GM18520 (cell line): Measurements from ENCODE around the gene GIT2.

ENCODE experiments used
- ATAC-seq: cut with Tn5 transposase; IDR thresholded peaks from one replicate; pipeline ENCODE4 v1.9.1; 2021; ENCODE audit not compliant: unreplicated experiment

Gene GIT2

DNA sequence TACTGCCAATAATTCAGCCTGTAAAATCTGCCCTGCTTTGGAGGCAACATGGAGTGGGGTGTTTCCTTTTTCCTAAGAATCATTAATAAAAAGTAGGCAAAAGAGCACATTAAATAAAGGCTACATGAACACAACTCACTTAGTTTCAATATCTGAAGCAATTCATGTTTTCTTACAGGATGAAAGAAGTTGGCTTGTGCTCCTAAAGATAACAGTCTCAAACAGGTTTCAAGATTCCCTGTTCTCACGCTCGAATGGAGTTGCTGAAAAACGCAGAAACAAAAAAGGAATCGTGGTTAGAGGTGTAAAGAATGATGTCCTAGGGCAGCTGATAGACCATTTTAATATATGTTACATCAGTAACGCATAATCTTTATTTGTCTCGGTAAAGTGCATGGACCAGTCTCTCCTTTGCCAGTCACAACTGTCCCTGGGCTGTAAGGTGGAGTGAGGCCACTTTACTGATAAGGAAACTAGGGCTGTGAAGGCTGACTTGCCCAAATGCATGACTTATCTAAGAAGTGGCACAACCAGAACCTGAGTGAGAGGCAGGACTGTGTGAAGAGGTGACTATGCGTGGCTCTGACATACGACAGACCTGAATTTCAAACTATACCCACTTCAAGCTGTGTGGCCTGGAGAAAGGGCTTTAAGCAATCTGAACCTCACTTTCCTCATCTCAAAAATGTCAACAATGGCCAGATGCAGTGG lies 12.6 kb downstream of the GIT2 start:
- no peak for ATAC-seq

DNA sequence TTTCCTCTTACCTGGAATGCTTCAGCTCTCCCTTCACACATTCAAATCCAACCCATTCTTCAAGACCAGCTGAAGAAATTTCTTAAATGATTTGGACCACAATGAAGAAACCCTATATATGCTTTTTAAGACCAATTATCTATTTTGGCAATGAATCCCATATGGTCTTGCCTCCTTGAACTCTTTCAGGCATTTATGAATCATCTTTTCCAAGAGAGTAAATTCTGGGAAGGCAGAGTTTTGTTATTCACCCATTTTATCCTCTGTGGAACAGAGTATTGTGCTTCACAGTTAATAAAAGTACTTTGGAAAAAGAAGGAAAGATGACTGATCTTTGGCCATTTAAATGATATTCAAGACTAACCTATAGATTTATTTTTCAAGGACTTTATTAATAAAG lies 14.0 kb downstream of the GIT2 start:
- no peak for ATAC-seq

DNA sequence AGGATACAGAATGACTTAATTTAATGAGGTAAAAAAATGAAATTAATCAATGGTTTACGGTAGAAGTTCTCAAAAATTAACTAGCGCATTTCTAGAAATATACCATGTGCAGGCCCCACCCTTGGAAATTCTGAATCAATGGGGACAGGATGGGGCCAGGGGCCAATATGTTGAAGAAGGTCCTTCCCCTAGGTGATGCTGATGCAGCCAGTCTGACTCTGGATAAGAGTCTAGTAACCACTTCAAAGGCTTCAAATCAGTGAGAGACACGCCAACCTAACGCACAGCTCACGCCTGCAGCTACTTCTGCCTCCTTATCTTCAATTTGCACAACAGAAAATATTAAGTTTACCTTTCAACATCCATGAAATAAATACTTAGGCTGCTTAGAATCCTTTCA lies 14.9 kb downstream of the GIT2 start:
- ATAC-seq = no peak

DNA sequence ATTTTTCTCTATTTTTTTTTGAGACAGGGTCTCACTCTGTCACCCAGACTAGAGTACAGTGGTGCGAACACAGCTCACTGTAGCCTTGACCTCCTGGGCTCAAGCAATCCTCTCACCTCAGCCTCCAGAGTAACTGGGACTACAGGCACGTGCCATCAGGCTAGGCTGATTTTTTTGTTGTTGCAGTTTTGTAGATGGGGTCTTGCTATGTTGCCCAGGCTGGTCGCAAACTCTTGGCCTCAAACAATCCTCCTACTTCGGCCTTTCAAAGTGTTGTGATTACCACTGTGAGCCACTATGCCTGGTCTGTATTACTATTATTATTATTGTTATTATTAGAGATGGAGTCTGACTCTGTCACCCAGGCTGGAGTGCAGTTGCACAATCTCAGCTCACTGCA lies 23.3 kb downstream of the GIT2 start:
- ATAC-seq = no peak

DNA sequence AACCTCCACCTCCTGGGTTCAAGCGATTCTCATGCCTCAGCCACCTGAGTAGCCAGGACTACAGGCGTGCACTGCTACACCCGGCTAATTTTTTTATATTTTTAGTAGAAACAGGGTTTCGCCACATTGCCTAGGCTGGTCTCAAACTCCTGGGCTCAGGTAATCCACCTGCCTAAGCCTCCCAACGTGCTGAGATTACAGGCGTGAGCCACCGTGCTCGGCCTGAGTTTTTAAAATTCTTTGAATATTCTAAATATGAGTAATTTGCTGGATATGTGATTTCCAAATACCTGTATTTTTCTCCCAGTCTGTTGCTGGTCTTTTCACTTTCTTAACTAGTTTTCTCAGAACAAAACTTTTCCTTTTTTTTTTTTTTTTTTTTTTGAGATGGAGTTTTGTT lies 27.4 kb downstream of the GIT2 start:
- no peak for ATAC-seq

DNA sequence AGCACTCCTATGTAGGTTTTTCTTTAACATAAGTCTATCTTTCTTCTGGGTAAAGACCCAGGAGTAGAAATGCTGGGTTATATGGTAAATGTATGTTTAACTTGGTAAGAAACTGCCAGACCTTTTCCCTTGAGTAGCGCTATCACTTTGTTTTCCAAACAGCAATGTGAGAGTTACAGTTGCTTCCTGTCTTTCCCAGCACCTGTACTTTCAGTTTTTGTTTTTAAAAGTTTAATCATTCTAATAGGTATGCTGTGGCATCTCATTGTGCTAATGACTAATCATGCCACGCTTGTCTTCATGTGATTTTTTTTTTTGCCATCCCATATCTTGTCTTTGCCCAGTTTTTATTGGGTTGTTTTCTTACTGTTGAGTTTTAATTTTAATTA lies 28.1 kb downstream of the GIT2 start:
- ATAC-seq = no peak

DNA sequence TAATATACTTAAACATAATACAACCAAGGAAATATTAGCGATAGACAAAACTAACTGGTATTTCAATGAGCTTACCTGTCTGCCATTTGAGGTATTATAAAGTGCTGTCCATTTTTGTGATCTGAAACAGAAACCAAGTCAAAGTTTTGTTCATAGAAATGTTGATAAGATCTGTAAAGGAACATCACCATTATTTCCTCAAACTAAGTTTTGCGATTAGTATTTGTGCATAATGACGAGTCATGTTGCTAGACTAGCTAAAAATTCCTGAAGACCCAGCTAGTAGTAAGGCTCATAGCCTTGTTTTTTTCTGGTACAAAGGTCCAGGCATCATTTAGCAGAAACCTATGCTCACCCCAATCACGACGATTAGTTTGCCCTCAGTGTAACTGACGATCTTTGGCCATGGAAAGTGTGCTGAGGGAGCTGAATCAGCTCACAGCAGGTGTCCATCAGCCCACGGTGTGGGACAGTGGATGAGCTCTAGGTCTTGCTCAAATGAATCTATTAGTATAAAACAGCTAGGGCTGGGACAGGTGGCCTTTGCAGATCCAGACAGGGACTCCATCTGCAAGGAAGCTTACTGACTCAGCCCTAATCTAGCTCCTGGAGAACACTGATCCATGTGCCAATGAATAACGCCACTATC lies 28.7 kb downstream of the GIT2 start:
- no peak for ATAC-seq

DNA sequence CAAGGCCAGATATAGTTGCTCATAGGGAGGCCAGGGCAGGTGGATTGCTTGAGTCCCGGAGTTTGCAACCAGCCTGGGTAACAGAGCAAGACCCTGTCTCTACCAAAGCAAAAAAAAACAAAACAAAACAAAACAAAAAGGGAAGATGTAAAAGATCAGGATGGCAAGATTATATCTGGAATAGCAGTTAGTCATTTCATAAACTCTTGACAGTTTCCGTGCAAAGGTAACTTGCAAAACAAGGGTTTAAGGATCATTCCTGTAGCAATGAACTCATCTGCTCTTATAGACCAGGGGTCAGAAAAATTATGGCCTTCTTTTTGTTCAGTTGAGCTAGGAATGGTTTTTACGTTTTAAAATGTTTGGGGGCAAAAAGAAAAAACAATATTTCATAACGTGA lies 29.6 kb downstream of the GIT2 start:
- ATAC-seq = no peak

DNA sequence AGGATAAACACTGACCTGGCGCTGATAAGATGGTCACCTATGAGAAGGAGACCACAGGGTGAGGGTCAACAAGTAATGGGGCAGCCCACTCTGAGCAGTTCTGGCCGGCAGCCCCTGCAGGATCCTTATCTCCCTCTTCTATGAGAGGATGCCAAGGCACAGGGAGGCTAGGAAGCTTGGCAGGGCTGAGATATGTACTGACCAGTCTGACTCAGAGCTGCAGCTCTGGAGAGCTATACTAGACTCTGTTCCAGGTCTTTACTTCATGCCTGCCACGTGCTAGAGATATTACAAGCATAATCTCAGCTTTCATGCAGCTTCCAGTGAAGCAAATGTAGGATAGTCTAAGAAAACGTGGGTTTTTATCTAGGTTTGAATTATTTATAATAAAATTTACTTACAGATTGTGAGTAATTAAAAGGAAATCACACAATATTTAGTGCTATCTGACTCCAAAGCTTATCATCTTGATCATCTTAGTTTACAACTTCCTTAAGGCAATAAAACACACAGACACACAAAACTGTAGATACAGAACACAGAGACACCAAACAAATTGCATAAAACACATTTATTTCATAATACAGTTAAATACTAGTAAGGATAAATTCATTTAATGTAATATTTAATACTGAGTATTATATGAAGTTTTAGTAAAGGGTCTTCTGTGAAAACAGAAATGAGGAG lies 32.3 kb downstream of the GIT2 start:
- no peak for ATAC-seq

DNA sequence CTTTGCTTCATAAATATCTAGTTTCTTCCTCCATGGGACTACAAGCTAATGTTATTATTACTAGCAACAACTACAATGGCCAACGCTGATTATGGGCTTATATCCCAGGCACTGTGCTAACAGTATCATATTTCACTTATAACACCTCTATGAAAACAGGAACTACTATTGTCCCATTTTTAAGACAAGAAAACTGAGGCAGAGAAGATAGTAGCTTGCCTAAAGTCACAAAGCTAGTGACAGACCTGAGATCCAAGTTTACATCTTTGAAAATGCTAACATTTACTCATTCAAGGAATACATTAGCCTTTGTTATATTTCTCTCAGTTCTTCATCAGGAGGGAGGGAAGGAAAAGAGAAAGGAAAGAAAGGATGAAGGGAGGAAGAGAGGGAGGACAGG lies 32.8 kb downstream of the GIT2 start:
- ATAC-seq = no peak

DNA sequence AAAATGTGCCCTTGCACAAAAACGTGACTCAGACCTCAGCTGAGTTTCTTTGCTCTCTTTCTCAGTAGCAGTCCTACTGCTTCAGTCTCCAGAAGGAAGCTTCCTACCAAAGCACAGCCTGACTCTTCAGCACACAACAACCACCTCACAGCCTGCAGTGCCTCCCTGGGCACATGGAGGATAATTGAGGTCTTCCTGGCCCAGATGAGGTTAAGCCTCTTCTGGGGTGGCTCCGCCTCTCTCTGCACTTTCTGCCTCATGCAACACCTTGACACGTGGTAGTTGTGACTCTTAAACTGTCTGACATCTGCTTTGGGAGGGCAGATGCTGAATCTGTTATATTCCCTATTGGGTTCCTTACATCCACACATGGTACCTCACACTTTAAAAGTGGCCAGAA lies 33.8 kb downstream of the GIT2 start:
- no peak for ATAC-seq

DNA sequence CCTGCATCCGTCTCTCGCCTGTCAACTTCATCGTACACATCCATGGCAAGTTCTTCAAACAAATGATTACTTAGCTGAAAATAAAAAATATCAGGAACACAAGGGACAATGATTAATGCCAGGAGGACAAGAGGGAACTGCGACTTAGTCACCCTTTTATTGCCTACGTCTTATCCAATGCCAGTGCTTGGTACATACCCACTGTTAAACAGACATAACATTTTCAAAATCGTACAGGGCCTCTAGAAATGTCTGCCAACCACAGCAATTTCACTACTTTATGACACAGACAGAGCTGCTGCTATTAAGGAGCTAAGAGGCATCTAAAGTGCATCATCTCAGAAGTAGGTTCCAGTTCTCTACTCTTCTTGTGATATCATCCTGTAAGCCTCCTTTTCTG lies 34.6 kb downstream of the GIT2 start:
- ATAC-seq = no peak

DNA sequence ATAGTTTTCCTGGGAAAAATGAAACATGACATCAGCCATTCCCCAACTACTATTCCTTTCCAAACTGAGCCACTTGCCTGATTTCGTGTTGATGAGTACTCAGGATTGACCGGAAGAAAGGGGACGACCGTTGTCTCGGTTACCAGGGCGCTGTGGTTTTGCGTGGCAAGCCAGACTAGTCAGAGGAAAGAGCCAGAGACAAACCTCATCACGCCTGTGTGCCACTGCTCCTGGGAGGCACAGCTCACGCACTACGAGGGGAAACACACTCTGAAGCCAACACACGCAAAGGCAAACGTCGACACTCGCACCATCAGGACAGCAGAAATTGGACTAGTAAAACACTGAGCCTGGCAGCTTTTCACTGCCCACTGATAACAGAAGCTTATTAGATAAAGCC lies 35.0 kb downstream of the GIT2 start:
- no peak for ATAC-seq

DNA sequence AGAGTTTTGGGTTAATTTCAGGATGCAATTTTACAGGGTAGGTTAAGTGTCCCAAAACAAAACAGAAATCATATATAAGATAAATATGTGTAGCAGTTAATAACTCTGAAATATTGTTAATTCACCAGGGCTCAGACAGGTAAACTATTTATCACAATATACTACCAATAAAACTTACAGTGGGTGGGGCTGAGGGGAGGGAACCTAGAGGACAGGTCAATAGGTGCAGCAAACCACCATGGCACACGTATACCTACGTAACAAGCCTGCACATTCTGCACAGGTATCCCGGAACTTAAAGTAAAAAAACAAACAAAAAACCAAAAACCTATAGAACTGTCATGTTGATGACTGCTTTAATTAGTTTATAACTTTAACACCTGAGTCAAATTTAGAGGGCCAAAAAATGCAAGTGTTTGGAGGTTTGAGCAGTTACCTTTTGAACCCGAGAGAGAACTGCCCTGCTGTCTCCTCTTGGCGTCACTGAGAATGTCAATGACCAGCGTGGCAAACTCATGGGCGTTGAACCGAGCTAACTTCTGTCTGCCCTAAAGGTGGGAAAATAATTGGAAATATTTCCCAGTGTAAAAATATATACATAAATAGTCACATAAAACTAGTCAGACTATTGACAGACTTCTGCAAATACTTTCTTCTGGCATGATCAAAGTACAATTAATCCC lies 36.6 kb downstream of the GIT2 start:
- no peak for ATAC-seq

DNA sequence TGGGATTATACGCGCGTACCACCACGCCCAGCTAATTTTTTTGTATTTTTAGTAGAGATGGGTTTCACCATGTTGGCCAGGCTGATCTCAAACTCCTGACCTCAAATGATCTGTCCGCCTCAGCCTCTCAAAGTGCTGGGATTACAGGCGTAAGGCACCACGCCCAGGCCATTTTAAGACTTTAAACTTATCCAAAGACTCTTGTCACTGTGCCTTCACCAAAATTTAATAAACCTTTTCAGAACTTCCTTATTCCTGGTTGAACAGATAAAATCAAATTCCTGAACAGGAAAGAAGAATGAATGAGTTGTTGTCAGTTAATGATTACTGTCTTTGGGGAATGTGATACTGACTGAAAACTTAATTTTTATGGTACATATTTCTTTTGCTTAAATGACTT lies 37.8 kb downstream of the GIT2 start:
- no peak for ATAC-seq

DNA sequence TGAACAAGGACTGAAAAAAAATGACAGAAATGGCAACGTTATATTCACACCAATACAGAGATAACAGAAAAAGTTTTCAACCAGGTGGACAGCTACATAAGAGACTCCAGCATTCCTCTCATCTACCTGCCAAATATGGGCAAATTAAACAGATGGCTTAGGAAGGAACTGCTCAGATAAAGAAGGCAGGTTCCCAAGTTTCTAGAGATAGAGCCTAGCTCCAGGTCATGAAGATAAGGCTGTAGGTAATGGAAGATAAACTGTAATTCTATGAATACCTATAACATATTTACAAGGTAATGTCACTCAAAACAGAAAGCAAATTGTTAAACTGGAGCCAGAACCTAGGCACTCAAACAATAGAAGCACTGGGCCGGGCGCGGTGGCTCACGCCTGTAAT lies 42.5 kb downstream of the GIT2 start:
- ATAC-seq = no peak

DNA sequence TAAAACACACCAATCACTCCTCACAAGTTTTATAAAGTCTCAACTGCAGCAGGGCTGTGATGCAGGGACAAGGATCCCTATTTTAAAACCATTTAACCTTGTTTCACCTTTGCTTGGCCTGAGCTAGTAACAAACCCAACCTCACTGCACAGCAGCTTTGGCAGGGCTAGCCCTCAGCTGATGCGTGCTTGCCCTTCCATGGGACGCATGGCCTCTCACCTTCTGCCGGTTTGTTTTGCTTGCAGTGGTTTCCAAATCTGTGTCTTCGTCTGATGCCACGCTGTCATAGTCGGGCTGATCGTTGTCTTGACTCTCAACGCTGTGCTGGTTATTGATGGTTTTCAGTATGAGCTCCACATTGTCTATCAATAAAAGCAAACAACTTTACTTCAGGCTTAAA lies 43.3 kb downstream of the GIT2 start:
- no peak for ATAC-seq

DNA sequence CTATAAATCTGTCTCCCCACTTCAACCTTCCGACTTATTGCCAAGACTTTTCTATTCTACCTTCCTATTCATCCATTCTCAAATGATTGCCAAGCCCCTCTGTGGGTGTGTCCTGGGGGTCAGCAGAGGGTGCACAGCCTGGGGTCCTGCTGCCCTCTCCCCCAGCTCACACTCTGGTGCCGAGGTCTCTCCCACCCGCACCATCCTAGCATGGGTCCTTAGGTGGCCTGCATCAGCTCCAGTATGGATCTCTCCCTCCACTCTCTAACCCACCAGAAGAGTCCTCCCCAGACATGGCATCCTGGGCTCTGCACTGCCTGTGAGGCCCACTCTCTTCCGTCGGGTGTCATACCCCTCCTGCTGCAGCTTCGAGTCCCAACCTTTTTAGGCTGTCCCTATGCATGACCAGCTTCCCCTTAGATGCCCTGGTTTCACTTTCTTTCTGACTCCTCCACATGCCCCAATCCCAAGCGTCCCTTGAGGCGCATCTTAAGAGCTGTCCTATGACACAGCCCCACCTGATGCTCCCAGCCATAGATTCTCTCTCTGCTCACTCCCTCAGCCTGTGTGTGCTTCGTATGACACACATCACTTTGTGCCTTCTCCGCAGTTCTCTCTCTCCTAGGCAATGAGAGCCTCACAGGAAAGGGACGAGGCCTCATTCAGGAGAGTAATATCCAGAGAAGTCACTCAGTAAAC lies 43.9 kb downstream of the GIT2 start:
- ATAC-seq = no peak

DNA sequence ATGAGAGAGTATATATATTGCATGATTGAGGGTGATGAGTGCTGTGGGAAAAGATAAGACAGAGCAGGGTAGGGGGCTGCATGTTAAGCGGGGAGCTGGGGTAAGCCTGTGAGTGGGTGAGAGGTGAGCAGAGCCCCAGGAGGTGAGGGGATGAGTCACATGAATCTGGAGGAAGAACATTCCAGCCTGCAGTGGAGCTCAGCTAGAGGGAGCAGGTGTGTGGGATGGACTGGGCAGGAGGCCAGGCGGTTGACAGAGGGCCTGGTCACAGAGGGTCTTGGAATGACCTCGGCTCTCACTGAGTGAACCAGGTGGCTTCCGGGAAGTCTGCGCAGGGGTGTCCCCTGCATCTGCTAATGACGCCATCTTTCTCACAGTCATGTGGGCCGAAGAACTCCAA lies 44.4 kb downstream of the GIT2 start:
- ATAC-seq = no peak

DNA sequence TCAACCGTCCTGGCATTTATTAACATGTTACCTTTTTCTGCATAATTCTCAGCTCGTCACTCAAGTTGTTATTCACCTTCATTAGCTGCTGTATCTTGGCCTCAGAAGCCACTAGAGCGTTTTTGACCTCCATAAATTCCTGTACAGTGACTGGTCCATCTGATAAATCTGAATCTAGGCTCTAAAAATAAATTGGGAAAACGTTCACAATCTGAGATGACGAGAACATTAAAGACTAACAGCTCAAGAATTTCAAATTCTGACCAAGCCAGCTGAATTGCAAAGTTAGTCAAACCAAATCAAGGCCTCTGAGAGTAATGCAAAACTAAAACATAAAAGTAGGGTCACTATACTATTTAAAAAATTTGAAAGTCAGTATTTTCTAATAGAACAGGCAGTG lies 45.0 kb downstream of the GIT2 start:
- ATAC-seq = no peak

DNA sequence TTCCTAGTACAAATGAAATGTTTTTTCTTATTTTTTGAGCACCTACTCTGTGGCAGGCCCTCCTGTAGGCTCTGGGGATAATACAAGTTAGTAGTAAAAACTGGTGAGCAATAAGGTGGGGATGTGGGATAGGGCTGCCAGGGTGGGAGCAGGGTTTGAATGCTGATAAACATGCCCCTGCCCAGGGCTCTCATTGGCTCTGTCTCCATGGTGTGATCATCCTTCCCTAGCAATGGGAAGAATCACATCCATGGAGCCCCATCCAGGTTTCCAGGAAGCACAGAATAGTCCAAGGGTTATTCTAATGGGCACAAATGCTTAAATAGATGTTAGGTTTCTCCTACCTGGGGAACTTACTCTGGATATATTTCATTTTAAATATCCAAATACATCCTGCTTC lies 45.5 kb downstream of the GIT2 start:
- no peak for ATAC-seq
